Kidney glomerular epithelial cell (primary cell): ENCODE measurements around the gene GALNT10.
"Not testable (repeated sequence)": the region's sequence is repeated elsewhere in the genome, so short reads cannot be mapped to it uniquely, and the experiment has no call there.

Experiments
- DNase-seq: peaks from one replicate; lab custom pipeline; 2025; lab: John Stamatoyannopoulos, UW

GALNT10 gene

GRCh38 chr5:154356020-154356655 is 165.6 kb downstream of the GALNT10 start:
- no peak for DNase-seq

GRCh38 chr5:154356958-154357357 is 166.4 kb downstream of the GALNT10 start:
- DNase-seq = no peak

GRCh38 chr5:154358516-154359220 is 168.1 kb downstream of the GALNT10 start:
- peak; percentile 47 for DNase-seq

- DNase-seq = no peak
Measured at GRCh38 chr5:154359221-154359573, 168.7 kb downstream of the GALNT10 start.

GRCh38 chr5:154360241-154360640 is 169.7 kb downstream of the GALNT10 start:
- DNase-seq = not testable (repeated sequence)

GRCh38 chr5:154363411-154363810 is 172.9 kb downstream of the GALNT10 start:
- no peak for DNase-seq

- no peak for DNase-seq
Measured at GRCh38 chr5:154364771-154365170, 174.2 kb downstream of the GALNT10 start.

GRCh38 chr5:154365823-154366222 is 175.3 kb downstream of the GALNT10 start:
- DNase-seq = no peak

GRCh38 chr5:154366353-154366752 is 175.8 kb downstream of the GALNT10 start:
- DNase-seq = no peak

GRCh38 chr5:154367101-154367500 is 176.6 kb downstream of the GALNT10 start:
- no peak for DNase-seq

GRCh38 chr5:154368041-154368800 is 177.7 kb downstream of the GALNT10 start:
- DNase-seq = peak; percentile 94

GRCh38 chr5:154369682-154370081 is 179.1 kb downstream of the GALNT10 start:
- no peak for DNase-seq

- DNase-seq = no peak
Measured at GRCh38 chr5:154370119-154370518, 179.6 kb downstream of the GALNT10 start.

- DNase-seq = no peak
Measured at GRCh38 chr5:154370813-154371212, 180.3 kb downstream of the GALNT10 start.

GRCh38 chr5:154371687-154372086 is 181.2 kb downstream of the GALNT10 start:
- DNase-seq = no peak

GRCh38 chr5:154372661-154373060 is 182.1 kb downstream of the GALNT10 start:
- no peak for DNase-seq

- DNase-seq = no peak
Measured at GRCh38 chr5:154373326-154373725, 182.8 kb downstream of the GALNT10 start.

GRCh38 chr5:154373729-154374179 is 183.2 kb downstream of the GALNT10 start:
- DNase-seq = no peak

- DNase-seq = no peak
Measured at GRCh38 chr5:154374264-154374663, 183.7 kb downstream of the GALNT10 start.

- no peak for DNase-seq
Measured at GRCh38 chr5:154375329-154376008, 184.9 kb downstream of the GALNT10 start.

- no peak for DNase-seq
Measured at GRCh38 chr5:154376481-154376880, 185.9 kb downstream of the GALNT10 start.

GRCh38 chr5:154377754-154378533 is 187.4 kb downstream of the GALNT10 start:
- DNase-seq = no peak
